GM12878 (cell line): ENCODE results near the gene CXCR6. TPM values are rescaled to one million over a fixed set of nuclear protein-coding genes. Genes with fewer than 3 reads are reported as not detected.

Experiments used
- ATAC-seq: fragments of 200-7000 bp; cut with Tn5 transposase; 3 replicates; pipeline ENCODE4 v1.9.1; 2020; ENCODE audit warnings: mild to moderate bottlenecking, moderate library complexity
- BruUV-seq: library from RNA; stranded (reverse); fragments of 400-500 nt; replicated peaks from 2 replicates; lab custom pipeline; 2021; lab: Mats Ljungman, UMichigan
- CTCF ChIA-PET: fragments of 300-600 bp; sonication (Branson Sonifier 250); formaldehyde crosslinking; extraction: SDS; loops from one replicate; lab custom pipeline; 2021; ENCODE audit warnings: inconsistent platforms; lab: Yijun Ruan, JAX
- POLR2A ChIA-PET: fragments of 350-600 bp; formaldehyde crosslinking; extraction: SDS; loops from one replicate; lab custom pipeline; 2021; ENCODE audit warnings: inconsistent platforms; lab: Charles Lee
- RAD21 ChIA-PET: fragments of 300-600 bp; sonication (Branson Sonifier 250); formaldehyde crosslinking; loops from one replicate; lab custom pipeline; 2023; ENCODE audit warnings: antibody characterized with exemption; ENCODE audit not compliant: unreplicated experiment; lab: Charles Lee
- SMC1A ChIA-PET: fragments of 300-600 bp; sonication (Branson Sonifier 250); formaldehyde crosslinking; loops from one replicate; lab custom pipeline; 2023; ENCODE audit not compliant: unreplicated experiment, uncharacterized antibody; lab: Charles Lee
- DNase-seq: peaks from one replicate; pipeline ENCODE4 v3.0.0-alpha.2; 2011; ENCODE audit warnings: low read depth, low spot score
- FAIRE-seq: peaks from 3 replicates; lab custom pipeline; 2011; peaks lifted over from hg19 to GRCh38; lab: Jason Lieb, UNC
- H2AFZ ChIP-seq: 2 replicates; pipeline ENCODE4 v1.6.0; 2011; ENCODE audit warnings: low read depth, low read length, control low read depth; ENCODE audit not compliant: control insufficient read depth
- H3K27ac ChIP-seq: 2 replicates; pipeline ENCODE4 v1.5.1; 2011; ENCODE audit warnings: control low read depth; ENCODE audit not compliant: control insufficient read depth, insufficient read depth
- H3K27me3 ChIP-seq, 2 experiments: replicated peaks in 1 of 2; 2 replicates each; pipeline versions ENCODE4 v1.6.0 to v1.6.1; 2011; ENCODE audit warnings: low read length in 1 of 2; ENCODE audit not compliant: control insufficient read depth in 2 of 2, insufficient read depth in 2 of 2
- H3K36me3 ChIP-seq, 2 experiments: 2 replicates each; pipeline ENCODE4 v1.5.1; 2011; ENCODE audit warnings: low read length in 1 of 2; ENCODE audit not compliant: control insufficient read depth in 2 of 2, insufficient read depth in 2 of 2
- H3K4me1 ChIP-seq: 2 replicates; pipeline ENCODE4 v1.6.1; 2011; ENCODE audit warnings: mild to moderate bottlenecking, low read length, moderate library complexity, mixed read lengths; ENCODE audit not compliant: control insufficient read depth, insufficient read depth
- H3K4me2 ChIP-seq: 2 replicates; pipeline ENCODE4 v1.6.0; 2011; ENCODE audit warnings: control low read depth; ENCODE audit not compliant: control insufficient read depth, insufficient read depth
- H3K4me3 ChIP-seq: fragments of 200-600 bp; sonication (generic); 2 replicates; pipeline ENCODE4 v1.5.1; 2016
- H3K79me2 ChIP-seq: 2 replicates; pipeline ENCODE4 v1.6.0; 2011; ENCODE audit warnings: low read length; ENCODE audit not compliant: control insufficient read depth, insufficient read depth
- H3K9ac ChIP-seq: 2 replicates; pipeline ENCODE4 v1.8.0; 2011; ENCODE audit warnings: low read length, control low read depth, mixed read lengths; ENCODE audit not compliant: control insufficient read depth, insufficient read depth
- H3K9me3 ChIP-seq: replicated peaks from 3 replicates; pipeline ENCODE4 v1.5.1; 2011; ENCODE audit warnings: mild to moderate bottlenecking, low read length; ENCODE audit not compliant: control insufficient read depth, insufficient read depth
- H4K20me1 ChIP-seq: 2 replicates; pipeline ENCODE4 v1.6.0; 2011; ENCODE audit not compliant: control insufficient read depth, insufficient read depth
- FOXM1 ChIP-seq: IDR thresholded peaks from 2 replicates; pipeline ENCODE4 v1.6.1; 2012; ENCODE audit warnings: low read depth, mild to moderate bottlenecking, inconsistent platforms, low read length, moderate library complexity
- RAD21 ChIP-seq: IDR thresholded peaks from 2 replicates; pipeline ENCODE4 v1.6.1; 2011; ENCODE audit warnings: mild to moderate bottlenecking, low read depth, low read length, moderate library complexity; ENCODE audit not compliant: insufficient read depth
- SREBF2 ChIP-seq: IDR thresholded peaks from 2 replicates; pipeline ENCODE4 v1.6.1; 2012; ENCODE audit warnings: mild to moderate bottlenecking, low read length
- TBL1XR1 ChIP-seq: IDR thresholded peaks from 2 replicates; pipeline ENCODE4 v1.6.1; 2012; ENCODE audit warnings: low read depth, low read length, improper control_type of control experiment
- ZNF207 ChIP-seq: fragments of 450-650 bp; IDR thresholded peaks from 2 replicates; pipeline ENCODE4 v1.6.1; 2014; ENCODE audit warnings: antibody characterized with exemption, mild to moderate bottlenecking, borderline replicate concordance
- ZNF274 ChIP-seq: IDR thresholded peaks from one replicate; pipeline ENCODE4 v1.8.0; 2011; ENCODE audit not compliant: insufficient read length, insufficient read depth
- WGBS: methylation state at CpG from one replicate; pipeline ENCODE4 v1.1.6; 2016; ENCODE audit warnings: low lambda C conversion rate; ENCODE audit not compliant: insufficient replicate concordance, insufficient coverage; ENCODE audit errors: missing lambda C conversion rate; 5-methylcytosine and 5-hydroxymethylcytosine counted together
- in situ Hi-C: fragments of 300-500 bp; cut with MboI; formaldehyde crosslinking; loops from 9 replicates; pipeline ENCODE4 v1.14.3; 2018; ENCODE audit warnings: mixed read lengths
- intact Hi-C: fragments of 100-400 bp; cut with micrococcal nuclease; formaldehyde crosslinking; loops from one replicate; pipeline ENCODE4 v1.14.2; 2022; ENCODE audit not compliant: unreplicated experiment
- polyA plus RNA-seq, 11 experiments: library from polyadenylated mRNA; depleted of rRNA in 4 of 11; unstranded in 6 of 11; stranded (reverse) in 5 of 11; fragments of >200 nt; fragmentation: Nextera tagmentation in 4 of 11; fragmentation: Illumina TruSeq in 1 of 11; extraction: Ambion mirVana in 4 of 11; extraction: Trizol in 1 of 11; gene quantifications; 1 replicate in 1 of 11; 2 replicates in 10 of 11; pipeline versions ENCODE4 v1.2.1 to v1.2.3, GENCODE V29; 2011 to 2016; ENCODE audit warnings: inconsistent platforms in 2 of 11, missing spikeins in 2 of 11, low read depth in 1 of 11
- total RNA-seq, 4 experiments: library from RNA; depleted of rRNA in 3 of 4; stranded (reverse); fragments of >200 nt in 3 of 4; fragmentation: Illumina TruSeq in 1 of 4; extraction: Trizol in 1 of 4; gene quantifications; 2 replicates each; pipeline versions ENCODE4 v1.2.1 to v1.2.3, GENCODE V29; 2013 to 2021
- TF ChIP-seq, protein P1 (sequence below): IDR thresholded peaks from 2 replicates; pipeline ENCODE4 v1.6.1; 2011; ENCODE audit warnings: low read depth, mild to moderate bottlenecking, low read length, moderate library complexity, borderline replicate concordance; ENCODE audit errors: extremely low read depth

The CXCR6 gene
- total and polyA plus RNA-seq, 10 of the 15 experiments (the other 5 are each of a cell fraction or from before 2014, with no cell fraction given), result 0.04 to 0.20 (median 0.12) TPM; not detected in 5

- TF ChIP-seq RAD21, result no peak
- no peak for TF ChIP-seq ZNF274
- TF ChIP-seq, protein P1, sequence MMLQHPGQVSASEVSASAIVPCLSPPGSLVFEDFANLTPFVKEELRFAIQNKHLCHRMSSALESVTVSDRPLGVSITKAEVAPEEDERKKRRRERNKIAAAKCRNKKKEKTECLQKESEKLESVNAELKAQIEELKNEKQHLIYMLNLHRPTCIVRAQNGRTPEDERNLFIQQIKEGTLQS, result no peak
Measured at GRCh38 chr3:45950686-45951600, 7.7 kb downstream of the CXCR6 start (continued).

DNA sequence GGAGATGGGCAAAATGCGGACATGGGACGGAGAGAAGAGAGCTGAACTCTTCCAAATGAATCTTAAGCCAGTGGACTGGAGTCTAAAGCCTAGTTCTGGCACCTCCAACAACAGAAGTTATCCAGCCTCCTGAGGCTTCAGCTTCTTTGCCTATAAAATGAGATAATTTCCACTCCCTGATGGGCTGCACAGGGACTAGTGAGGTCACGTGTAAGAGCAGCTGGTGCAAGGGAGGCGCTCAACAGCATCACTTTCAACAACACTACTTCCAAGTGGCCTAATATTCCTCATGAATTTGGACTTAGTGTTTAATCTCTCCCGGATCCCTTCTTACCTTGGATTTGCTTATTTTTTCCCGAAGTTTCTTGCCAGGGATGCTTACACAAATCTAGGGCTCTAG, 8.7 kb downstream of the CXCR6 start:
- ChIA-PET SMC1A (interaction anchor here (0.7 to 5.0 kb wide), 6 partner anchors 9 to 135 kb away, joined by 3 to 39 read pairs (median 4); no protein-coding TSS in a partner anchor), POLR2A (interaction anchor here (0.6 kb wide), 1 partner anchor 405 kb away, joined by 4 read pairs; no protein-coding TSS in a partner anchor), RAD21 (interaction anchor here (1.6 to 2.1 kb wide), 2 partner anchors 9 to 31 kb away, joined by 3 to 6 read pairs; partner anchors contain the start of gene CXCR6), CTCF (interaction anchor here (1.4 to 5.9 kb wide), 5 partner anchors 9 to 126 kb away, joined by 3 to 53 read pairs (median 5); partner anchors contain the start of genes CXCR6 and FYCO1)
- no peak for FAIRE-seq
- Histone ChIP-seq H3K27ac (no peak overlapping the region), H3K79me2 (no peaks in the 10 kb centered on the region), H2AFZ (no peak overlapping the region), H3K4me1 (no peaks in the 10 kb centered on the region), H3K4me2 (no peak overlapping the region), H3K36me3 (peaks cover 18 to 47% of the 10 kb centered on the region in 2 experiments), H3K9me3 (no peaks in the 10 kb centered on the region), H3K9ac (no peak overlapping the region), H3K27me3 (no peaks in the 10 kb centered on the region), H3K4me3 (no peak overlapping the region), H4K20me1 (no peaks in the 10 kb centered on the region)
- intact Hi-C loops, result no loop called here
- TF ChIP-seq FOXM1, result no peak
- TF ChIP-seq ZNF207, result no peak
- no peak for TF ChIP-seq SREBF2
- no peak for TF ChIP-seq TBL1XR1
- 86% methylated on average over 6 of the region's 6 CpGs for WGBS
- in situ Hi-C loops, result no loop called here
- no peak for DNase-seq
- no TSS peak for BruUV-seq
- no peak for ATAC-seq
